Measurements from ENCODE around the gene CNTN4. TPM values are rescaled to one million over a fixed set of nuclear protein-coding genes. Genes with fewer than 3 reads are reported as not detected.

Gene CNTN4
- polyA plus RNA-seq, 1 donor (not counting 4 experiments of a cell fraction or from before 2014, with no cell fraction given), result not detected

DNA sequence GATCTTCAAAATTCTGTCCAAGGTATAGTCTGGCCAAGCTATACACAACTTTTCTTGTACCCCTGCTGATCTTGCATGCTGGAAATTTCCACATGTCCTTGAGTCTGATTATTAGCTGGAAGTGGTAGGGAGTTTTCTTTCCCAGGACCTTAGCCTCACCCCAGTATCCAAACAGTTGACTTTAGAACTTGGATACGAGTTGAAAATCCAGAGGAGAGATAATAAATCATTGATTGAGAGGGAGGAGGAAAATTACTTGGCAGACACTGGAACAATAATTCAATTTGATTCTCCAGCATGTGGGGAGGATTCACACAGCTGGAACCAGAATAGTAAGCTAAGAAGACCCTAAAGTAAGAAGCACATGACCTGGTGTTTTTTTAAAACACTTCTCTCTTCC, 895.1 kb downstream of the CNTN4 start:
- H3K9ac ChIP-seq (ENCODE audit: control insufficient read depth, extremely low read depth, insufficient read depth, low read length), result no peak overlapping the region
- no peak for TF ChIP-seq EZH2 (IDR thresholded peaks at IDR 0.05; ENCODE audit: low read length)
- TF ChIP-seq, protein P1, sequence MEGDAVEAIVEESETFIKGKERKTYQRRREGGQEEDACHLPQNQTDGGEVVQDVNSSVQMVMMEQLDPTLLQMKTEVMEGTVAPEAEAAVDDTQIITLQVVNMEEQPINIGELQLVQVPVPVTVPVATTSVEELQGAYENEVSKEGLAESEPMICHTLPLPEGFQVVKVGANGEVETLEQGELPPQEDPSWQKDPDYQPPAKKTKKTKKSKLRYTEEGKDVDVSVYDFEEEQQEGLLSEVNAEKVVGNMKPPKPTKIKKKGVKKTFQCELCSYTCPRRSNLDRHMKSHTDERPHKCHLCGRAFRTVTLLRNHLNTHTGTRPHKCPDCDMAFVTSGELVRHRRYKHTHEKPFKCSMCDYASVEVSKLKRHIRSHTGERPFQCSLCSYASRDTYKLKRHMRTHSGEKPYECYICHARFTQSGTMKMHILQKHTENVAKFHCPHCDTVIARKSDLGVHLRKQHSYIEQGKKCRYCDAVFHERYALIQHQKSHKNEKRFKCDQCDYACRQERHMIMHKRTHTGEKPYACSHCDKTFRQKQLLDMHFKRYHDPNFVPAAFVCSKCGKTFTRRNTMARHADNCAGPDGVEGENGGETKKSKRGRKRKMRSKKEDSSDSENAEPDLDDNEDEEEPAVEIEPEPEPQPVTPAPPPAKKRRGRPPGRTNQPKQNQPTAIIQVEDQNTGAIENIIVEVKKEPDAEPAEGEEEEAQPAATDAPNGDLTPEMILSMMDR (optimal IDR thresholded peaks at IDR 0.05 in 1 of 3, IDR thresholded peaks at IDR 0.05 in 1 of 3, conservative IDR thresholded peaks at IDR 0.05 in 1 of 3; ENCODE audit: extremely low read depth in 1 of 3, insufficient read depth in 2 of 3, low read length in 3 of 3), result no peak
- no peaks in the 10 kb centered on the region for H3K4me1 ChIP-seq (ENCODE audit: control insufficient read depth, extremely low read depth, insufficient read depth, low read length)
- H3K4me2 ChIP-seq (ENCODE audit: control insufficient read depth, extremely low read depth, insufficient read depth, low read depth, low read length), result no peak overlapping the region
- no peaks in the 10 kb centered on the region for H3K27me3 ChIP-seq (ENCODE audit: control insufficient read depth, extremely low read depth, insufficient read depth, low read length)
- H3K79me2 ChIP-seq (ENCODE audit: control insufficient read depth, insufficient read depth, low read length), result no peaks in the 10 kb centered on the region
- H3K9me1 ChIP-seq (ENCODE audit: control insufficient read depth, extremely low read depth, insufficient read depth, low read length), result no peaks in the 10 kb centered on the region
- no peaks in the 10 kb centered on the region for H3K9me3 ChIP-seq (ENCODE audit: control insufficient read depth, low read depth, low read length)
- H3K4me3 ChIP-seq (ENCODE audit: control insufficient read depth in 2 of 3, extremely low read depth in 1 of 3, insufficient read depth in 2 of 3, low read depth in 1 of 3, low read length in 3 of 3), result no peak overlapping the region
- no peaks in the 10 kb centered on the region for H3K36me3 ChIP-seq (ENCODE audit: control insufficient read depth in 2 of 2, extremely low read depth in 1 of 2, insufficient read depth in 2 of 2, low read length in 2 of 2)
- DNase-seq (ENCODE audit: low read depth, low spot score) (no peak), FAIRE-seq (no peak)
- no peaks in the 10 kb centered on the region for H4K20me1 ChIP-seq (ENCODE audit: control insufficient read depth, extremely low read depth, insufficient read depth, low read length)
- H2AFZ ChIP-seq (ENCODE audit: control insufficient read depth, low read length), result no peak overlapping the region
- H3K27ac ChIP-seq (ENCODE audit: control insufficient read depth, insufficient read depth, low read length), result no peak overlapping the region
- dilution Hi-C loops (cut with MboI; ENCODE audit: extremely low pct_ligation_motif_present, low sequenced_read_pairs), result no loop called here

DNA sequence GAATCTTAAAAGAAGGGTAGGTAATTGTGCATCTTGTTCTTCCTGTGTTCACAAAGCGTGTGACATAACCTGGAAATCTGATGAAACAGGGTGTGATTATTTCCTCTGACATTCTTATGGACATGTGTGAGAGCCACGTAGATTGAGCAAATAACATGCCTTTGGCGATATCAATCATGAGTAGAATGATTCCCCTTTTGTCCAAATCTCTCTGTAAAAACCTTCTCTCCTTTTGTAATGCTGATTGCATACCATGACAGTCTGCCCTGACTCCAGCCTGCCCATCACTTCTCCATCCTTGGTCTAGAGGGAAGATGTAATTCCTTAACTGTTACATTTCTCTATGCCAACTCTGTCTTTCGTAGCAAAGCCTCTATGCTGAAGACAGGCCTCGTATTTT, 896.5 kb downstream of the CNTN4 start:
- no peaks in the 10 kb centered on the region for H3K36me3 ChIP-seq (ENCODE audit: control insufficient read depth in 2 of 2, extremely low read depth in 1 of 2, insufficient read depth in 2 of 2, low read length in 2 of 2)
- no peak overlapping the region for H3K9ac ChIP-seq (ENCODE audit: control insufficient read depth, extremely low read depth, insufficient read depth, low read length)
- no peaks in the 10 kb centered on the region for H3K79me2 ChIP-seq (ENCODE audit: control insufficient read depth, insufficient read depth, low read length)
- no peak overlapping the region for H3K4me3 ChIP-seq (ENCODE audit: control insufficient read depth in 2 of 3, extremely low read depth in 1 of 3, insufficient read depth in 2 of 3, low read depth in 1 of 3, low read length in 3 of 3)
- no peak for DNase-seq (ENCODE audit: low read depth, low spot score)
- no peak overlapping the region for H2AFZ ChIP-seq (ENCODE audit: control insufficient read depth, low read length)
- no peak for FAIRE-seq
- dilution Hi-C loops (cut with MboI; ENCODE audit: extremely low pct_ligation_motif_present, low sequenced_read_pairs), result no loop called here
- H3K27me3 ChIP-seq (ENCODE audit: control insufficient read depth, extremely low read depth, insufficient read depth, low read length), result no peaks in the 10 kb centered on the region
- no peaks in the 10 kb centered on the region for H3K4me1 ChIP-seq (ENCODE audit: control insufficient read depth, extremely low read depth, insufficient read depth, low read length)
- H3K4me2 ChIP-seq (ENCODE audit: control insufficient read depth, extremely low read depth, insufficient read depth, low read depth, low read length), result no peak overlapping the region
- H3K9me3 ChIP-seq (ENCODE audit: control insufficient read depth, low read depth, low read length), result no peaks in the 10 kb centered on the region
- no peak overlapping the region for H3K27ac ChIP-seq (ENCODE audit: control insufficient read depth, insufficient read depth, low read length)
- TF ChIP-seq, protein P1 (optimal IDR thresholded peaks at IDR 0.05 in 1 of 3, IDR thresholded peaks at IDR 0.05 in 1 of 3, conservative IDR thresholded peaks at IDR 0.05 in 1 of 3; ENCODE audit: extremely low read depth in 1 of 3, insufficient read depth in 2 of 3, low read length in 3 of 3), result no peak
- TF ChIP-seq EZH2 (IDR thresholded peaks at IDR 0.05; ENCODE audit: low read length), result no peak
- no peaks in the 10 kb centered on the region for H3K9me1 ChIP-seq (ENCODE audit: control insufficient read depth, extremely low read depth, insufficient read depth, low read length)
- H4K20me1 ChIP-seq (ENCODE audit: control insufficient read depth, extremely low read depth, insufficient read depth, low read length), result no peaks in the 10 kb centered on the region

Measured in keratinocyte (primary cell).